GM12864 (cell line): Measurements from ENCODE around the gene TBC1D17.
A peak's percentile ranks its signal among the peaks of the same experiment; 100 is the strongest.

Source experiments
- DNase-seq: peaks from one replicate; pipeline ENCODE4 v3.0.0-alpha.2; 2011; ENCODE audit warnings: low read depth
- H3K4me3 ChIP-seq: 2 replicates; pipeline ENCODE4 v1.5.1; 2011; ENCODE audit warnings: mild to moderate bottlenecking, low read depth, low read length, control low read depth
- TF ChIP-seq, protein P1 (sequence below): IDR thresholded peaks from 2 replicates; pipeline ENCODE4 v1.5.1; 2011; ENCODE audit warnings: low read depth, mild to moderate bottlenecking, moderate library complexity, low read length, control low read depth, inconsistent platforms; ENCODE audit errors: missing control alignments

The TBC1D17 gene

DNA sequence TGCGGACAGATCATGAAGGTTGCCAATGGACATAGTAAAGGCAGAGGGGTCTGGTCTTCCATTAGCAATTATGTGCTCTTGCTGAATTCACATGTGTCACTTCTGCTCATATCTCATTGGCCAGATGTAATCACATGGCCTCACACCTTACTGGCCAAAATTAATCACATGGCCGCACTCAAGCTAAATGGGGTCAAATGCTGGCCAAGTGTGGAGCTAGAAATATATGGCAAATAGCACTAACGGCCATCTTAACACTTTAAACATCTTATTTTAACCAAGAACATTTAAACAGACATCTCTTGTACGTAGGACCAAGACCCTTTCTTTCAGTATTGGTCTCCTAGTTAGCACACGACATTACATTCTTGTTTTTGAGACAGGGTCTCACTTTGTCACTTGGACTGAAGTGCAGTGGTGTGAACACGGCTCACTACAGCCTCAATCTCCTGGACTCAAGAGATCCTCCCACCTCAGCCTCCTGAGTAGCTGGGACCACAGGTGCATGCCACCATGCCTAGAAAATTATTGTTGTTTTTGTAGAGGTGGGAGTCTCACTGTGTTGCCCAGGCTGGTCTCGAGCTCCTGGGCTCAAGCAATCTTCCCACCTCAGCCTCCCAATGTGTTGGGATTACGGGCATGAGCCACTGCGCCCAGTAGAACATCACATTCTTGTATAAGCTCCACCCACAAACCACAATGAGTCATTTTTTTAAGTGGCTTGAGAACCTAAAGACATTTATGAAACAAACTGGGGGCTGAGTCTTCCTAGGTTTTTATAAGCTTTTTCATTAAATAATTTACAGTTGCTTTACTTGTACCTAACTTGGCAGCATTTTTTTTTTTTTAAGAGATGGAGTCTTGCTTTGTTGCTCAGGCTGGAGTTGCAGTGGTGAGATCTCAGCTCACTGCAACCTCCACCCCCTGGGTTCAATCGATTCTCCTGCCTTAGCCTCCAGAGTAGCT lies 29.5 kb upstream of the TBC1D17 start:
- DNase-seq = no peak
- TF ChIP-seq, protein P1, sequence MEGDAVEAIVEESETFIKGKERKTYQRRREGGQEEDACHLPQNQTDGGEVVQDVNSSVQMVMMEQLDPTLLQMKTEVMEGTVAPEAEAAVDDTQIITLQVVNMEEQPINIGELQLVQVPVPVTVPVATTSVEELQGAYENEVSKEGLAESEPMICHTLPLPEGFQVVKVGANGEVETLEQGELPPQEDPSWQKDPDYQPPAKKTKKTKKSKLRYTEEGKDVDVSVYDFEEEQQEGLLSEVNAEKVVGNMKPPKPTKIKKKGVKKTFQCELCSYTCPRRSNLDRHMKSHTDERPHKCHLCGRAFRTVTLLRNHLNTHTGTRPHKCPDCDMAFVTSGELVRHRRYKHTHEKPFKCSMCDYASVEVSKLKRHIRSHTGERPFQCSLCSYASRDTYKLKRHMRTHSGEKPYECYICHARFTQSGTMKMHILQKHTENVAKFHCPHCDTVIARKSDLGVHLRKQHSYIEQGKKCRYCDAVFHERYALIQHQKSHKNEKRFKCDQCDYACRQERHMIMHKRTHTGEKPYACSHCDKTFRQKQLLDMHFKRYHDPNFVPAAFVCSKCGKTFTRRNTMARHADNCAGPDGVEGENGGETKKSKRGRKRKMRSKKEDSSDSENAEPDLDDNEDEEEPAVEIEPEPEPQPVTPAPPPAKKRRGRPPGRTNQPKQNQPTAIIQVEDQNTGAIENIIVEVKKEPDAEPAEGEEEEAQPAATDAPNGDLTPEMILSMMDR = no peak
- no peak overlapping the region for H3K4me3 ChIP-seq

DNA sequence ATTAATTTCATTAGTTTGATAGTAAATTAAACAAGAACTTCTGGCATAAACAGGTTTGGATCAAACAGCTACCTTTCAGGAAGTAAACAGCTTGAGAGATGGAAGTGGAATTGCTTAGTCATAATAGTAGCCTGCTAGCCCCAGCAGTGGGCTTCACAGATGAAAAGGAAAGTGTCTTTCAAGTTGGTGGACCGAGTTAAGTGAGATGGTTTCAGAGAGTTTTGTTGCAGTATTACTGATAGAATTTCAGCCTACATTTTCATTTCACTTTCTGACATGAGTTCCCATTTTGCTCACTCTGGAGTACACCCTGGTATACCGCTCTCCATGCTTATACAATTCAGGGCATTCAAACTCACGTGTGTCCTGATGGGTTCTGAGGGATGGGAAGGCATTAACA lies 28.6 kb upstream of the TBC1D17 start:
- no peak for DNase-seq
- H3K4me3 ChIP-seq = no peak overlapping the region
- TF ChIP-seq, protein P1 = no peak

- H3K4me3 ChIP-seq = no peak overlapping the region
- TF ChIP-seq, protein P1 = no peak
- DNase-seq = no peak
These were observed 27.9 kb upstream of the TBC1D17 start for GRCh38 chr19:49849433-49850220.

GRCh38 chr19:49850221-49850486 lies 27.3 kb upstream of the TBC1D17 start:
- TF ChIP-seq, protein P1 = no peak
- DNase-seq = no peak
- peak overlapping the region; percentile 90 for H3K4me3 ChIP-seq

DNA sequence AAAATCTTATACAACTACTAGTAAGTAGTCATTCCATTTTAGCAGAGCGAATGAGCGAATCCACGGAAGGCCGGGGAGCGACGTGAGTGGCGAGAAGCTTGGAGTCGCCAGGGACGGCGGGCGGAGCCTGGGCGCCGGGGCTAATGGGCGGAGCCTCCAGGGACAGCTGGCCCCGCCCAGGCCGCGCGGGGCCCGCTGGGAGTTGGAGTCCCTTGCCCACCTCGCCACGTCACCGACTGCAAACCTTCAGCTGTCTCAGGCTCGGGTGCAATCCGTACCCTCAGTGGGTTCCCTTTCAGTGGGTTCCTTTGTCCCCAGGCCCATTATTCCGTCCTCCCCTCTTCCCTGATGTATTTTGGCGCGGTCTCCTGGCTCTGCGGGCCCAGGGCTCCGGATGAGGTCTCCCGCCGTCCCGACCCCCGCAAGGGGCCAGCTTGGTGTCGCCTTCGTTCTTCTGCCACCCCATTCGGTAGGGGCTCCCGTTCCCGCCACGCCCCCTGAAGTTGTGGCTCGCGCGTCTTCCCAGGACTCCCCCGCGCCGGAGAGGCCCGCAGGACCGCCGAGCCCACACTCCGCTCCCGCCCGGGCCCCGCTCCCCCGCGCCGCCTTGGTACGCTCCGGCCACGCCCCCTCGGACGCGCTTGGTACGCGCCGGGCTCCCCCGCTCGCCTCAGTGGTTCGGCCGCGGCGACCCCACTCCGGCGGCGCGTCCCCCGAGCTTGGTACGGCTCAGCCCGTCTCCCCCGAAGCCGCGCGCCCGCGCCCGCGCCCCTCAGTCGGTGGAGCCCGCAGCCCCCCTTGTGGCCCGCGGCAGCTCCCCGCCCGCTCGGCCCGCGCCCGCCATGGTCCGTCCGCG lies 26.8 kb upstream of the TBC1D17 start, which contains the start of gene PTOV1:
Gene PTOV1 (plus strand): TSS at position 673 of the 856 bp plus-strand sequence.
- DNase-seq = peak; percentile 61
- TF ChIP-seq, protein P1 = no peak
- H3K4me3 ChIP-seq = peak within 1 kb of the TSS; percentile 90

- peak overlapping the region; percentile 90 for H3K4me3 ChIP-seq
- no peak for DNase-seq
- TF ChIP-seq, protein P1 = no peak
These were observed 25.8 kb upstream of the TBC1D17 start for GRCh38 chr19:49851456-49852259.
